ENCODE measurements around the gene OCIAD1. TPM values are rescaled to one million over a fixed set of nuclear protein-coding genes. Genes with fewer than 3 reads are reported as not detected.

The OCIAD1 gene
- total and polyA plus RNA-seq, 2 of the 13 experiments (the other 11 are each of a cell fraction or from before 2014, with no cell fraction given) = 67.3 to 74.9 TPM

GRCh38 chr4:48904541-48905142 lies 73.8 kb downstream of the OCIAD1 start (continued):
- TF ChIP-seq YY1 (IDR thresholded peaks at IDR 0.05; ENCODE audit: insufficient read depth, insufficient replicate concordance, low read depth, low read length) = no peak
- TF ChIP-seq HNF4A (CRISPR knock-in tag; IDR thresholded peaks at IDR 0.05) = no peak
- no peak for TF ChIP-seq MBD4 (IDR thresholded peaks at IDR 0.05; ENCODE audit: borderline replicate concordance, low read length)
- no peak for TF ChIP-seq GZF1 (CRISPR knock-in tag; IDR thresholded peaks at IDR 0.05)

GRCh38 chr4:48905363-48906015 lies 74.6 kb downstream of the OCIAD1 start:
- CTCF ChIA-PET (ENCODE audit: low intra/inter-chr PET ratio, low total read pairs) = no interaction called here
- ATAC-seq (peak; percentile 84), DNase-seq (ENCODE audit: low spot score) (peak; percentile 25), FAIRE-seq (no peak)
- H3K36me3 ChIP-seq (replicated peaks in 1 of 2; ENCODE audit: control insufficient read depth in 1 of 2, insufficient read depth in 2 of 2, low read length in 2 of 2) = no peaks in the 10 kb centered on the region
- no peaks in the 10 kb centered on the region for H3K79me2 ChIP-seq (ENCODE audit: insufficient read depth, low read length)
- H4K20me1 ChIP-seq (ENCODE audit: insufficient read depth, low read length) = no peaks in the 10 kb centered on the region
- intact Hi-C loops (cut with micrococcal nuclease; ENCODE audit: unreplicated experiment) (no loop called here), in situ Hi-C loops (cut with HindIII; ENCODE audit: extremely low pct_ligation_motif_present, low pct_unique_long_range_greater_than_20kb) (no loop called here)
- H3K9ac ChIP-seq (ENCODE audit: insufficient read depth, low read depth, low read length) = no peak overlapping the region
- POLR2A ChIA-PET = no interaction called here
- no TSS peak for BruUV-seq (replicated peaks)
- H3K4me2 ChIP-seq (ENCODE audit: low read depth, low read length) = no peak overlapping the region
- H3K4me1 ChIP-seq (ENCODE audit: insufficient read depth, low read length) = peaks cover 23% of the 10 kb centered on the region
- H3K27me3 ChIP-seq (ENCODE audit: control insufficient read depth in 1 of 2, insufficient read depth in 2 of 2, low read length in 2 of 2) = no peaks in the 10 kb centered on the region
- 27% methylated on average over 9 of the region's 9 CpGs for WGBS (ENCODE audit: low lambda C conversion rate)
- no peak overlapping the region for H2AFZ ChIP-seq (ENCODE audit: low read length)
- H3K4me3 ChIP-seq (replicated peaks in 1 of 3; ENCODE audit: insufficient read depth in 1 of 3, low read depth in 2 of 3, low read length in 3 of 3) = no peak overlapping the region
- no peaks in the 10 kb centered on the region for H3K9me3 ChIP-seq (ENCODE audit: low read length)
- no peak overlapping the region for H3K27ac ChIP-seq (ENCODE audit: extremely low read length, insufficient read depth, low read length)
- no peak for TF ChIP-seq CREM (IDR thresholded peaks at IDR 0.05)
- TF ChIP-seq CREM (CRISPR knock-in tag; IDR thresholded peaks at IDR 0.05) = no peak
- TF ChIP-seq DBP (CRISPR knock-in tag; IDR thresholded peaks at IDR 0.05; ENCODE audit: not compliant biosample characterization) = no peak
- no peak for TF ChIP-seq ZNF296 (CRISPR knock-in tag; conservative IDR thresholded peaks at IDR 0.05)
- TF ChIP-seq NCOR1 (IDR thresholded peaks at IDR 0.05; ENCODE audit: borderline replicate concordance, low read length) = peak; percentile 66; the same call in 1 of the 2 replicates
- no peak for TF ChIP-seq KDM6A (CRISPR knock-in tag; IDR thresholded peaks at IDR 0.05; ENCODE audit: low read depth)
- no peak for TF ChIP-seq NCOA1 (CRISPR knock-in tag; IDR thresholded peaks at IDR 0.05)
- no peak for TF ChIP-seq MEF2D (CRISPR knock-in tag; IDR thresholded peaks at IDR 0.05)
- no peak for TF ChIP-seq DR1 (CRISPR knock-in tag; IDR thresholded peaks at IDR 0.05)
- TF ChIP-seq MLLT10 (CRISPR knock-in tag; IDR thresholded peaks at IDR 0.05) = no peak
- 0 out of 2 replicates have a peak, but pooled peaks have one; percentile 59 for TF ChIP-seq ZNF644 (CRISPR knock-in tag; IDR thresholded peaks at IDR 0.05; ENCODE audit: low read depth)
- TF ChIP-seq CEBPB (IDR thresholded peaks at IDR 0.05; ENCODE audit: borderline replicate concordance, low read depth, low read length) = peak; percentile 67; the same call in 1 of the 2 replicates
- TF ChIP-seq PBX3 (CRISPR knock-in tag; IDR thresholded peaks at IDR 0.05; ENCODE audit: borderline replicate concordance) = no peak
- no peak for TF ChIP-seq TAF1 (CRISPR knock-in tag; IDR thresholded peaks at IDR 0.05)
- no peak for TF ChIP-seq ZFP36L1 (CRISPR knock-in tag; IDR thresholded peaks at IDR 0.05)
- no peak for TF ChIP-seq HIC2 (CRISPR knock-in tag; IDR thresholded peaks at IDR 0.05; ENCODE audit: low read depth)
- TF ChIP-seq THYN1 (CRISPR knock-in tag; IDR thresholded peaks at IDR 0.05; ENCODE audit: borderline replicate concordance, low read depth) = no peak
